HepG2 (cell line): ENCODE data around the gene U2AF2. TPM values are rescaled to one million over a fixed set of nuclear protein-coding genes. Genes with fewer than 3 reads are reported as not detected.

Source experiments
- AGO1 ChIP-seq: fragments of 200-400 bp; formaldehyde crosslinking; IDR thresholded peaks from 2 replicates; pipeline ENCODE4 v1.6.1; 2017; ENCODE audit warnings: mild to moderate bottlenecking, low read depth, low read length, moderate library complexity; ENCODE audit not compliant: poor library complexity, severe bottlenecking
- ATF7 ChIP-seq, 2 experiments: fragments of 450-650 bp in 1 of 2; sonication (generic) in 1 of 2; formaldehyde crosslinking in 1 of 2; IDR thresholded peaks; 2 replicates each; pipeline versions ENCODE4 v1.4.0 to v1.6.1; 2016 to 2020; ENCODE audit warnings: antibody characterized with exemption in 1 of 2, mild to moderate bottlenecking in 1 of 2, missing genetic modification reagents in 1 of 2
- BCL6 ChIP-seq: IDR thresholded peaks from 2 replicates; pipeline ENCODE4 v1.6.1; 2016; ENCODE audit warnings: missing genetic modification reagents, missing compliant biosample characterization
- ELF3 ChIP-seq: IDR thresholded peaks from 2 replicates; pipeline ENCODE4 v1.6.1; 2016; ENCODE audit warnings: missing genetic modification reagents, missing compliant biosample characterization
- ETV5 ChIP-seq: IDR thresholded peaks from 2 replicates; pipeline ENCODE4 v1.6.1; 2018; ENCODE audit warnings: missing biosample characterization, missing genetic modification reagents, inconsistent platforms, borderline replicate concordance
- HMGXB4 ChIP-seq, 2 experiments: sonication (generic) in 1 of 2; formaldehyde crosslinking in 1 of 2; IDR thresholded peaks; 2 replicates each; pipeline versions ENCODE4 v1.4.0 to v1.6.1; 2018 to 2020; ENCODE audit warnings: missing genetic modification reagents in 2 of 2, borderline replicate concordance in 1 of 2, low read depth in 1 of 2, mild to moderate bottlenecking in 1 of 2, missing biosample characterization in 1 of 2
- HNRNPL ChIP-seq: fragments of 200-400 bp; formaldehyde crosslinking; IDR thresholded peaks from 2 replicates; pipeline ENCODE4 v1.6.1; 2017; ENCODE audit warnings: mild to moderate bottlenecking, low read depth, low read length
- KDM5B ChIP-seq: sonication (generic); formaldehyde crosslinking; IDR thresholded peaks from 2 replicates; pipeline ENCODE4 v1.4.0; 2020; ENCODE audit warnings: missing genetic modification reagents, mild to moderate bottlenecking, borderline replicate concordance
- MNT ChIP-seq: fragments of 450-650 bp; IDR thresholded peaks from 2 replicates; pipeline ENCODE4 v1.6.1; 2016
- NBN ChIP-seq: fragments of 450-650 bp; conservative IDR thresholded peaks from 2 replicates; pipeline ENCODE4 v1.6.1; 2017
- NR2C2 ChIP-seq: sonication (generic); formaldehyde crosslinking; IDR thresholded peaks from 2 replicates; pipeline ENCODE4 v1.4.0; 2020; ENCODE audit warnings: missing genetic modification reagents, mild to moderate bottlenecking, moderate library complexity, borderline replicate concordance
- POLR2AphosphoS5 ChIP-seq: IDR thresholded peaks from 2 replicates; pipeline ENCODE4 v1.6.1; 2012; ENCODE audit warnings: low read depth, low read length
- RFX1 ChIP-seq: fragments of 450-650 bp; IDR thresholded peaks from 2 replicates; pipeline ENCODE4 v1.6.1; 2017
- SIX4 ChIP-seq: sonication (generic); formaldehyde crosslinking; IDR thresholded peaks from 2 replicates; pipeline ENCODE4 v1.4.0; 2020; ENCODE audit warnings: missing genetic modification reagents
- SMYD3 ChIP-seq: sonication (generic); formaldehyde crosslinking; IDR thresholded peaks from 2 replicates; pipeline ENCODE4 v1.8.1; 2023; ENCODE audit warnings: mild to moderate bottlenecking, missing genetic modification reagents
- SPEN ChIP-seq: sonication (generic); formaldehyde crosslinking; IDR thresholded peaks from 2 replicates; pipeline ENCODE4 v1.5.1; 2020; ENCODE audit warnings: low read depth, mild to moderate bottlenecking, missing genetic modification reagents
- SRSF9 ChIP-seq: fragments of 200-400 bp; formaldehyde crosslinking; IDR thresholded peaks from 2 replicates; pipeline ENCODE4 v1.6.1; 2018; ENCODE audit warnings: borderline replicate concordance, mild to moderate bottlenecking, low read depth, low read length; ENCODE audit not compliant: insufficient read depth, poor library complexity, severe bottlenecking
- STAG1 ChIP-seq: sonication (generic); formaldehyde crosslinking; IDR thresholded peaks from 2 replicates; pipeline ENCODE4 v1.4.0; 2020; ENCODE audit warnings: missing genetic modification reagents
- TERF1 ChIP-seq: sonication (generic); formaldehyde crosslinking; IDR thresholded peaks from 2 replicates; pipeline ENCODE4 v1.8.0; 2022; ENCODE audit warnings: mild to moderate bottlenecking, missing genetic modification reagents, moderate library complexity
- ZNF607 ChIP-seq: sonication (generic); formaldehyde crosslinking; IDR thresholded peaks from 2 replicates; pipeline ENCODE4 v1.5.1; 2020; ENCODE audit warnings: missing genetic modification reagents, mild to moderate bottlenecking, borderline replicate concordance
- polyA plus RNA-seq, 8 experiments: library from polyadenylated mRNA; depleted of rRNA in 3 of 8; stranded (reverse) in 7 of 8; unstranded in 1 of 8; fragments of >200 nt; fragmentation: Illumina TruSeq in 4 of 8; extraction: Trizol in 4 of 8; gene quantifications; 2 replicates each; pipeline versions ENCODE4 v1.2.1 to v1.2.3, GENCODE V29; 2011 to 2016; ENCODE audit warnings: low read depth in 4 of 8, missing spikeins in 1 of 8, mixed read lengths in 1 of 8; ENCODE audit not compliant: insufficient read depth in 1 of 8
- total RNA-seq, 5 experiments: library from RNA; depleted of rRNA; stranded (reverse); fragments of >200 nt; fragmentation: Illumina TruSeq; extraction: Trizol; gene quantifications; 2 replicates each; pipeline ENCODE4 v1.2.3, GENCODE V29; 2016; ENCODE audit warnings: low read depth in 1 of 5
- TF ChIP-seq, protein P1 (sequence below): IDR thresholded peaks from 2 replicates; pipeline ENCODE4 v1.6.1; 2016; ENCODE audit warnings: missing genetic modification reagents, missing compliant biosample characterization

U2AF2 gene
- total and polyA plus RNA-seq, 2 of the 13 experiments (the other 11 are each of a cell fraction or from before 2014, with no cell fraction given): 84.3 to 124 TPM

- TF ChIP-seq AGO1 (peak; percentile 93), ETV5 (CRISPR knock-in tag) (peak; percentile 73; the same call in 1 of the 2 replicates), SRSF9 (no peak), SIX4 (peak; percentile 20; the same call in 1 of the 2 replicates), TERF1 (CRISPR knock-in tag) (no peak), BCL6 (CRISPR knock-in tag) (0 out of 2 replicates have a peak, but pooled peaks have one; percentile 16), ELF3 (CRISPR knock-in tag) (peak; percentile 51; the same call in 1 of the 2 replicates), HNRNPL (no peak), NBN (no peak), ZNF607 (CRISPR knock-in tag) (0 out of 2 replicates have a peak, but pooled peaks have one; percentile 2), NR2C2 (CRISPR knock-in tag) (peak; percentile 33; the same call in 1 of the 2 replicates), KDM5B (CRISPR knock-in tag) (peak; percentile 6; the same call in 1 of the 2 replicates), RFX1 (no peak), SMYD3 (no peak), HMGXB4 (CRISPR knock-in tag; IDR thresholded peaks at IDR 0.05; ENCODE audit: borderline replicate concordance in 1 of 2, low read depth in 1 of 2) (peak in 1 of 2 experiments; percentile 17; a peak in 1 of 4 replicates), POLR2AphosphoS5 (peak; percentile 64), ATF7 (IDR thresholded peaks at IDR 0.05) (no peak), ATF7 (CRISPR knock-in tag; IDR thresholded peaks at IDR 0.05) (no peak), MNT (peak; percentile 21; the same call in 1 of the 2 replicates), STAG1 (CRISPR knock-in tag) (no peak), SPEN (CRISPR knock-in tag) (peak; percentile 17; the same call in 1 of the 2 replicates)
- TF ChIP-seq, protein P1, sequence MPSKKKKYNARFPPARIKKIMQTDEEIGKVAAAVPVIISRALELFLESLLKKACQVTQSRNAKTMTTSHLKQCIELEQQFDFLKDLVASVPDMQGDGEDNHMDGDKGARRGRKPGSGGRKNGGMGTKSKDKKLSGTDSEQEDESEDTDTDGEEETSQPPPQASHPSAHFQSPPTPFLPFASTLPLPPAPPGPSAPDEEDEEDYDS (CRISPR knock-in tag): peak; percentile 95
Measured at GRCh38 chr19:55605207-55605636, 49.6 kb upstream of the U2AF2 start (continued).
